GM12891 (cell line): ENCODE measurements around the gene PCDH9.

ENCODE experiments used
- PAX5 ChIP-seq: IDR thresholded peaks from 2 replicates; pipeline ENCODE4 v1.6.1; 2011; ENCODE audit warnings: low read length, moderate library complexity, mild to moderate bottlenecking; ENCODE audit not compliant: insufficient read depth, severe bottlenecking
- POLR2A ChIP-seq: IDR thresholded peaks from 2 replicates; pipeline ENCODE4 v1.6.1; 2011; ENCODE audit warnings: low read depth, low read length, control low read depth
- POLR2AphosphoS5 ChIP-seq: IDR thresholded peaks from 2 replicates; pipeline ENCODE4 v1.6.1; 2011; ENCODE audit warnings: low read depth, low read length, control low read depth
- SPI1 ChIP-seq: IDR thresholded peaks from 2 replicates; pipeline ENCODE4 v1.6.1; 2011; ENCODE audit warnings: low read depth, low read length, control low read depth
- TAF1 ChIP-seq: IDR thresholded peaks from 2 replicates; pipeline ENCODE4 v1.6.1; 2011; ENCODE audit warnings: low read depth, low read length, control low read depth

GRCh38 chr13:66475061-66475460, 755.1 kb downstream of the PCDH9 start:
- TF ChIP-seq TAF1 (no peak), POLR2AphosphoS5 (no peak), POLR2A (no peak), PAX5 (no peak), SPI1 (no peak)
